Activated CD4-positive, alpha-beta T cell treated with anti-CD3 and anti-CD28 coated beads, Interleukin-2, amount 50 U/mL, for 1 hour (primary cell): ENCODE measurements around the gene ABHD17A.

ENCODE experiments used
- DNase-seq: peaks from one replicate; pipeline ENCODE4 v3.0.0-alpha.2; 2020

ABHD17A gene

GRCh38 chr19:1836458-1837221, 48.7 kb downstream of the ABHD17A start:
- no peak for DNase-seq

GRCh38 chr19:1833540-1833939, 51.8 kb downstream of the ABHD17A start:
- DNase-seq: no peak

- no peak for DNase-seq
Measured at GRCh38 chr19:1832046-1832663, 53.1 kb downstream of the ABHD17A start.

- DNase-seq: no peak
Measured at GRCh38 chr19:1830978-1831377, 54.3 kb downstream of the ABHD17A start.

- no peak for DNase-seq
Measured at GRCh38 chr19:1830568-1830967, 54.7 kb downstream of the ABHD17A start.

GRCh38 chr19:1829958-1830357, 55.3 kb downstream of the ABHD17A start:
- no peak for DNase-seq

GRCh38 chr19:1828279-1829238, 56.7 kb downstream of the ABHD17A start:
- no peak for DNase-seq

GRCh38 chr19:1827566-1828278, 57.6 kb downstream of the ABHD17A start:
- DNase-seq: no peak
